Skeletal muscle tissue (tissue), 4 donors: ENCODE data around the gene F10. TPM values are rescaled to one million over a fixed set of nuclear protein-coding genes. Genes with fewer than 3 reads are reported as not detected.
"Not testable (repeated sequence)": the region's sequence is repeated elsewhere in the genome, so short reads cannot be mapped to it uniquely, and the experiment has no call there.

ENCODE experiments used
- H3K27ac ChIP-seq: one replicate; pipeline ENCODE4 v1.7.0; 2013; ENCODE audit warnings: mild to moderate bottlenecking, low read depth, low read length, inconsistent platforms
- H3K27me3 ChIP-seq, 3 donors: one replicate each; pipeline ENCODE4 v1.7.0; 2013; ENCODE audit warnings: low read length in 3 of 3; ENCODE audit not compliant: control insufficient read depth in 3 of 3, insufficient read depth in 3 of 3
- H3K36me3 ChIP-seq, 3 donors: one replicate each; pipeline ENCODE4 v1.7.0; 2013; ENCODE audit warnings: low read length in 3 of 3; ENCODE audit not compliant: control insufficient read depth in 3 of 3, insufficient read depth in 3 of 3
- H3K4me1 ChIP-seq, 3 donors: one replicate each; pipeline ENCODE4 v1.7.0; 2013; ENCODE audit warnings: low read length in 3 of 3, mild to moderate bottlenecking in 3 of 3; ENCODE audit not compliant: control insufficient read depth in 3 of 3, insufficient read depth in 3 of 3
- H3K4me3 ChIP-seq, 3 donors: one replicate each; pipeline ENCODE4 v1.7.0; 2013; ENCODE audit warnings: low read length in 3 of 3
- H3K9ac ChIP-seq, 3 donors: one replicate each; pipeline ENCODE4 v1.7.0; 2013; ENCODE audit warnings: low read length in 3 of 3, mild to moderate bottlenecking in 3 of 3, moderate library complexity in 2 of 3, low read depth in 1 of 3
- H3K9me3 ChIP-seq, 3 donors: one replicate each; pipeline ENCODE4 v1.7.0; 2013; ENCODE audit warnings: low read length in 3 of 3; ENCODE audit not compliant: control insufficient read depth in 3 of 3
- total RNA-seq: library from RNA; depleted of rRNA; stranded (reverse); fragments of >200 nt; gene quantifications from one replicate; pipeline ENCODE4 v1.2.3, GENCODE V29; 2014
- donor health status: Osteomylitis.

Gene F10
- total RNA-seq, 1 donor from 2014 or later: 33.9 TPM

DNA sequence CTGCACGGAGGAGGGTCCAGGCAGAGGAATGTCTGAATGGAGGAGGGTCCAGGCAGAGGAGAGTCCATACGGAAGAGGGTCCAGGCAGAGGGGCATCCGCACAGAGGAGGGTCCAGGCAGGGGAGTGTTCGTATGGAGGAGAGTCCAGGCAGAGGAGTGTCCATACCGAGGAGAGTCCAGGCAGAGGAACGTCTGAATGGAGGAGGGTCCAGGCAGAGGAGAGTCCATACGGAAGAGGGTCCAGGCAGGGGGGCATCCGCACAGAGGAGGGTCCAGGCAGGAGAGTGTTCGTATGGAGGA, 42.9 kb upstream of the F10 start:
- not testable (repeated sequence) for H3K4me3 ChIP-seq, H3K9ac ChIP-seq, H3K9me3 ChIP-seq, H3K27me3 ChIP-seq, H3K27ac ChIP-seq, H3K36me3 ChIP-seq
- H3K4me1 ChIP-seq: peaks cover 5 to 10% (median 8%) of the 10 kb centered on the region in 3 donors

DNA sequence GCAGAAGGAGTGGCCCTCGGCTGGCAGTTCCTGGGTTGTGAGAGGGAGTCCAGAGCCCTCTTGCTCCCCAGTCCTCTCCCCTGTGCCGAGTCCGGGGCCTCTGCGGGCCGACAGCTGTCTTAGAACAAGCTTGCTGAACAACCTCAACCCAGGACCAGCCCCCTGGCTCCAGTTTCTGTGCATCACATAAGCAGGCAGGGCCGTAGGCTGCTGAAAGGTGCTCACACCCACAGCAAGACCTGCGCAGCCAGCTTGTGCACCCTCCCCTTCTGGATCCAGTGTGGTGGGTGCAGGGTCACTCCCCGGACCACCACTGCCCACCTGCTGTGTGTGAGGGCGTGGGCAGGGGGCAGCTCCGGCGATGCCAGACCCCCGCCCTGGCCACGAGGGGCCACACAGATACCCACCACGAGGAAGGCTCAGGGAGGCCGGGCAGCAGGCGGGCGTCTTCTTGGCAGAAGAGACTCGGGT, 42.2 kb upstream of the F10 start:
- Histone ChIP-seq H3K27me3 (peaks cover 7 to 9% (median 8%) of the 10 kb centered on the region in 3 donors), H3K27ac (no peak overlapping the region), H3K4me1 (peaks cover 5 to 10% (median 8%) of the 10 kb centered on the region in 3 donors), H3K36me3 (peaks cover 0 to 10% (median 8%) of the 10 kb centered on the region in 3 donors), H3K4me3 (no peak overlapping the region), H3K9me3 (no peaks in the 10 kb centered on the region), H3K9ac (no peak overlapping the region)

DNA sequence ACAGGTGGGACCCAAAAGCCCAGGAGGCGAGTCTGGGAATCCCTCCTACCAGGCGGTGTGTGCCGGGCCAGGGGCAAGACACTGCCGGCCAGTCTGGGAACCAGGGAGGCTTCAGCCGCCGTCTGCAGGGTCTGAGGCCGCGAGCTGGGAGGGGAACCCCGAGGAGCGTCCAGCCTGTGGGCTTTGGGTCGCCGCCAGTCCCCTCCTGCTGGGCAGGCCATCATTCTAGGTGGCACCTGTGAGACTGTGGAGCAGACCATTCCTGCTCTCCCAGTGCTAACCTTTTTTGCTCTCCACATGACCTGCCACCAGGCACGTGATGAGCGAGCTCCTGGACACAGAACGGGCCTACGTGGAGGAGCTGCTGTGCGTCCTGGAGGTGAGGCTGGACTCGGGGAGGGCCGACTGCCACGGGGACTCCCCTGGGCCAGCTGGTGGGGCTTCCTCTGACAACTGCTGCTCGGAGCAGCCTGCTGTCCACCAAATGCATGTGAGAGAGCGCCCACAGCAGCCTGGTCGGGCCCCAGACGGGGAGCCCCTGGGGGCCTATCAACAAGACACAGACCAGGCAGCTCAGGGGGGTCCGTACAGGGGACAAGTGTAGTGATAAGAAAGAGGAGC, 41.6 kb upstream of the F10 start:
- Histone ChIP-seq H3K27me3 (peaks cover 7 to 9% (median 8%) of the 10 kb centered on the region in 3 donors), H3K36me3 (peaks cover 0 to 8% (median 7%) of the 10 kb centered on the region in 3 donors), H3K4me1 (peaks cover 5 to 10% (median 8%) of the 10 kb centered on the region in 3 donors), H3K4me3 (no peak overlapping the region), H3K9me3 (no peaks in the 10 kb centered on the region), H3K9ac (no peak overlapping the region), H3K27ac (no peak overlapping the region)

DNA sequence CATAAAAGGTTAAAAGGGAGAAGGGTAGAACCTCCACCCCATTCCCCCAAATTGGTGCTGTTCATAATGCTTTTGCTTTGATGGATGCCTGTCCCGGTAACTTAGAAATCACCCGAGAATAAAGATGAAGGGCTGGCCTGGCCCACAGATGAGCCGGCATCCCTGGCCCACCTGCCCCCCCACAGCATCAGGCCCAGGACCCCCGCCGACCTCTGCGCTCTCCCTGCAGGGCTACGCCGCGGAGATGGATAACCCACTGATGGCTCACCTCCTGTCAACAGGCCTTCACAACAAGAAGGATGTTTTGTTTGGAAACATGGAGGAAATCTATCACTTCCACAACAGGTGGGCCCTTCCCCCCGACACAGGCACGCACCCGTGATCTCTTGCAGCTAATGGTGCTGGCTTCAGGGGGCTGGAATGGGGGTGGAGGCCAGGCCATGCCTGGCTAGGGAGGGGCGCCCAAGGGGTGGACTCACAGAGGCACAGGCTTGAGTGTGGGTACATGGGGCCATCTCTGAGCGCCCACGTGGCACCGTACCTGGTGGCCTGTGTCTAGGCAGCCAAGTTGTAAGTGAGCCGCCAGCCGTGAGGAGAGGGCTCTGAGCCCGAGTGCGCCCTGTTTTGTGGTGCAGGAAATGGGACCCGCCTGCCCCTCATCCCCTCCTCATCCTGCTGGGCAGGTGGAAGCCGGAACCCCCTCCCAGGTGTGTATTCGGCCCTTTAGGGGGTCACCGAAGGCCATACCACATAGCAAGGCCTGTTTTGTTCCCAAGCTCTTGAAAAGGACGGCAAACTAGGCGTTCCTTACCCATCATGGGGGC, 40.2 kb upstream of the F10 start:
- Histone ChIP-seq H3K9me3 (no peaks in the 10 kb centered on the region), H3K36me3 (peaks cover 0 to 13% (median 10%) of the 10 kb centered on the region in 3 donors), H3K4me3 (no peak overlapping the region), H3K27me3 (peaks cover 7 to 9% (median 8%) of the 10 kb centered on the region in 3 donors), H3K4me1 (peaks cover 5 to 10% (median 8%) of the 10 kb centered on the region in 3 donors), H3K27ac (no peak overlapping the region), H3K9ac (no peak overlapping the region)

DNA sequence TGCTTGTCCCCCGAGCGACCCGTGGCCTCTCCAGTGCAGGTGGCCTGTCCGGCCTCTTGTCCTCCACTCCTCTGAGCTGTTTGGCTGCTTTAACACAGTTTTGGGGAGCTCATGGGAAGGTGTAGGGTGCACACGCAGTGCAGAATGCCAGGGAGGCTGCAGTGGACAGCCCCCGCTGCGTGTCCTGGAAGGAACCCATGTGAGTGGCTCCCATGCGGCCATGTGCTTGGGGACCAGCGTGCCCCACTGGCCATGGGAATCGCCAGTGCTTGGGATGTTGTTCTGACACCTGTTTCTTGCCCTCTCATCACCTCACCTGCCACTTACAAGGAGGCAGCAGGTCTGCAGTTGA, 39.6 kb upstream of the F10 start:
- peaks cover 0 to 17% (median 11%) of the 10 kb centered on the region in 3 donors for H3K36me3 ChIP-seq
- no peak overlapping the region for H3K27ac ChIP-seq
- peaks cover 5 to 10% (median 8%) of the 10 kb centered on the region in 3 donors for H3K4me1 ChIP-seq
- H3K9me3 ChIP-seq: no peaks in the 10 kb centered on the region
- H3K27me3 ChIP-seq: peaks cover 7 to 8% (median 7%) of the 10 kb centered on the region in 3 donors
- no peak overlapping the region for H3K4me3 ChIP-seq
- H3K9ac ChIP-seq: peak overlapping the region in 1 of 3 donors; percentile 40

DNA sequence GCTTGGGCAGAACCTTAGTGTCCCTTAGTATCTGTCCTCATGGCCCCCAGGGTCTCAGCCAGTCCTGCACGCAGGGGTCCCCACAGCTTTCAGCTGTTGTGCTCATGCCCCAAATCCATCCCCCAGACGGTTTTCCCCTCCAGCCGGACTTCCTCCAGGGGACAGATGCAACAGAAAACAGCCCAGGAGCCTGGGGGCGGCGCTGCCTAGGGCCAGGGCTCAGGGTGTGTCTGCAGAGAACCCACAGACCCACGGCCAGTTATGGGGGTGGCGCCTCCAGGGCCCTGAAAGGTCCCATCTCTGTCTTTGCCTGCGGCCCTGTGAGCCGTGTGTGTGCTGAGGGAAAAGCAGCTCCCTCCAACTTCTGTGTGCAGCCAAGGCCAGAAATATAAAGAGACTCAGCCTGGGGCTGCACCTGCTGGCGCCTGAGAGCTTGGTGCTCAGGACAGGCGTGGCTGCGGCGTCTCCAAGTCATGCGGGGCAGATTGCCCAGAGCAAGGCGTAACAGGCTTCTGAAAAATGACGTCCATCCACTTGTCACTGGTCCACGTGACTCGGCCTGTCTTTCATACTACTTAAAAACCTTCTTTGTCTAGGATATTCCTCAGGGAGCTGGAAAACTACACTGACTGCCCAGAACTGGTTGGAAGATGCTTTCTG, 39.1 kb upstream of the F10 start:
- H3K4me1 ChIP-seq: peaks cover 5 to 10% (median 8%) of the 10 kb centered on the region in 3 donors
- H3K9me3 ChIP-seq: no peaks in the 10 kb centered on the region
- peak overlapping the region in 1 of 3 donors; percentile 22 for H3K4me3 ChIP-seq
- peaks cover 0 to 17% (median 11%) of the 10 kb centered on the region in 3 donors for H3K36me3 ChIP-seq
- H3K9ac ChIP-seq: peak overlapping the region in 1 of 3 donors; percentile 40
- H3K27ac ChIP-seq: no peak overlapping the region
- H3K27me3 ChIP-seq: peaks cover 5 to 7% (median 6%) of the 10 kb centered on the region in 3 donors

DNA sequence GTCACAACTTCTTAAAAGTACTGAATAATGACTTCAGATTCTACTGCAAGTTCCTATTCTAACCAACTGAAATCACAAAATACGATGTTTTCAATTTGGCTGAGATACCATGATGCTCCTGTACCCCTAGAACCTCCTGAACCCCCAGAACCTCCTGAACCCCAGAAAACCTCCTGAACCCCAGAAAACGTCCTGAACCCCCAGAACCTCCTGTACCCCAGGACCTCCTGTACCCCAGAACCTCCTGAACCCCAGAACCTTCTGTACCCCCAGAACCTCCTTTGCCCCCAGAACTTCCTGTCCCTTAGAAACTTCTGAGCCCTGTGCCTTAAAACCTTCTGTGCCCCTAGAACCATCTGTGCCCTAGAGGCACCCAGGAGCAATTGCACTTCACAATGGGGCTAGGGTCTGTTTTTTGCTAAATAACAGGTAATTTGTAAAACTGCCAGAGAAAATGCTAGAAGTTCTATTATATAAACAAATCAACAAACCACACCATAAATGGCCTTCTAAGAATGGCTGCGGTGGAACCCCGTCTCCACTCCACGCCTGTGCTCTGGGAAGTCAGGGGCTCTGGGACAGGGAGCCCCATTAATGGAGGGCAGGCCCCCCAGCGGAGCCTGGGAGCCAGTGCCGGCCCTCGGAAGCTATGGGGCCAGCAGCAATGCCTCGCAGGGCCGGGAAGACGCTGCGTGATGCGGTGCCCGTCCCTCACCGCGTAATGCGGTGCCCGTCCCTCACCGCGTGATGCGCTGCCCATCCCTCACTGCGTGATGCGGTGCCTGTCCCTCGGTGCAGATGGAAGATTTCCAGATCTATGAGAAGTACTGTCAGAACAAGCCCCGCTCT, 38.3 kb upstream of the F10 start:
- Histone ChIP-seq H3K4me1 (peaks cover 5 to 10% (median 8%) of the 10 kb centered on the region in 3 donors), H3K9ac (no peak overlapping the region), H3K27ac (no peak overlapping the region), H3K9me3 (no peaks in the 10 kb centered on the region), H3K27me3 (peaks cover 0 to 3% (median 0%) of the 10 kb centered on the region in 3 donors), H3K4me3 (no peak overlapping the region), H3K36me3 (peaks cover 0 to 17% (median 10%) of the 10 kb centered on the region in 3 donors)

DNA sequence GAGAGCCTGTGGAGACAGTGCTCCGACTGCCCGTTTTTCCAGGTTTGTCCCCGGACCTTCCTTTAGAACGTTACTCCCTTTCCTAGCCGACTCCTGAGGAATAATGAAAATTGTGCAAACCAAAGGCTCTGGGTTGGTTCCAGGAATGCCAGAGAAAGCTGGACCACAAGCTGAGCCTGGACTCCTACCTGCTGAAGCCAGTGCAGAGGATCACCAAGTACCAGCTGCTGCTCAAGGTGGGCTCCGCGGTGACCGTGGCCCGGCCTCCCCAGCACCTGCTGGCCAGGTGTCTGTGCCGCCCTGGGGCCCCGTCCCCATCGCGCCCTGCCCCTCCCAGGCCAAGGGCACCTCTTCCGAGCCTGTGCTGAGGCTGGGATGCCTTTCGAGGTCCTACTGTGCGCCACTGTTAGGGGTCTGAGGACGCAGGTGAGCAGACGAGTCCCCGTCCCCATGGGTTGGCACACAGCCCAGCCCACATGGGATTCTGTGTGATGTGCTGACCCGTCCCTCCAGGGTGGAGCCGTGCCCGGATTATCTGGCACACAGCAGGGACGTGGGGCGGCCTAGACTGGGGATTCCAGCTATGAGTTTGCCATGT, 37.6 kb upstream of the F10 start:
- no peak overlapping the region for H3K27ac ChIP-seq
- H3K9me3 ChIP-seq: no peaks in the 10 kb centered on the region
- peaks cover 5 to 10% (median 8%) of the 10 kb centered on the region in 3 donors for H3K4me1 ChIP-seq
- H3K9ac ChIP-seq: no peak overlapping the region
- H3K36me3 ChIP-seq: peaks cover 0 to 17% (median 12%) of the 10 kb centered on the region in 3 donors
- no peak overlapping the region for H3K4me3 ChIP-seq
- no peaks in the 10 kb centered on the region for H3K27me3 ChIP-seq
